ENCODE data around the gene OR52B4.
"Not testable (repeated sequence)": the region's sequence is repeated elsewhere in the genome, so short reads cannot be mapped to it uniquely, and the experiment has no call there.

DNA sequence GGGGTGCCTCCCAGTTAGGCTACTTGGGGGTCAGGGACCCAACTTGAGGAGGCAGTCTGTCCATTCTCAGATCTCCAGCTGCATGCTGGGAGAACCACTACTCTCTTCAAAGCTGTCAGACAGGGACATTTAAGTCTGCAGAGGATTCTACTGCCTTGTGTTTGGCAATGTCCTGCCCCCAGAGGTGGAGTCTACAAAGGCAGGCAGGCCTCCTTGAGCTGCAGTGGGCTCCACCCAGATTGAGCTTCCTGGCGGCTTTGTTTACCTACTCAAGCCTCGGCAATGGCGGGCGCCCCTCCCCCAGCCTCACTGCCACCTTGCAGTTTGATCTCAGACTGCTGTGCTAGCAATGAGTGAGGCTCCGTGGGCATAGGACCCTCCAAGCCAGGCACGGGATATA is 38.0 kb upstream of the OR52B4 start:
- TF ChIP-seq, protein P1, sequence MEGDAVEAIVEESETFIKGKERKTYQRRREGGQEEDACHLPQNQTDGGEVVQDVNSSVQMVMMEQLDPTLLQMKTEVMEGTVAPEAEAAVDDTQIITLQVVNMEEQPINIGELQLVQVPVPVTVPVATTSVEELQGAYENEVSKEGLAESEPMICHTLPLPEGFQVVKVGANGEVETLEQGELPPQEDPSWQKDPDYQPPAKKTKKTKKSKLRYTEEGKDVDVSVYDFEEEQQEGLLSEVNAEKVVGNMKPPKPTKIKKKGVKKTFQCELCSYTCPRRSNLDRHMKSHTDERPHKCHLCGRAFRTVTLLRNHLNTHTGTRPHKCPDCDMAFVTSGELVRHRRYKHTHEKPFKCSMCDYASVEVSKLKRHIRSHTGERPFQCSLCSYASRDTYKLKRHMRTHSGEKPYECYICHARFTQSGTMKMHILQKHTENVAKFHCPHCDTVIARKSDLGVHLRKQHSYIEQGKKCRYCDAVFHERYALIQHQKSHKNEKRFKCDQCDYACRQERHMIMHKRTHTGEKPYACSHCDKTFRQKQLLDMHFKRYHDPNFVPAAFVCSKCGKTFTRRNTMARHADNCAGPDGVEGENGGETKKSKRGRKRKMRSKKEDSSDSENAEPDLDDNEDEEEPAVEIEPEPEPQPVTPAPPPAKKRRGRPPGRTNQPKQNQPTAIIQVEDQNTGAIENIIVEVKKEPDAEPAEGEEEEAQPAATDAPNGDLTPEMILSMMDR (conservative IDR thresholded peaks at IDR 0.05 in 1 of 2, IDR thresholded peaks at IDR 0.05 in 1 of 2; ENCODE audit: low read depth in 1 of 2, low read length in 2 of 2) = not testable (repeated sequence)
- TF ChIP-seq EZH2 (IDR thresholded peaks at IDR 0.05; ENCODE audit: low read length, missing control alignments) = not testable (repeated sequence)
